OCI-LY3 (cell line): ENCODE results near the gene USP34.
"Not testable (repeated sequence)": the region's sequence is repeated elsewhere in the genome, so short reads cannot be mapped to it uniquely, and the experiment has no call there.

ENCODE experiments used
- H2AFZ ChIP-seq: fragments of 200-600, 300-600 bp; shearing (Covaris generic); 2 replicates; pipeline ENCODE4 v1.6.0; 2014; ENCODE audit warnings: antibody characterized with exemption, low read depth, low read length
- H3K27ac ChIP-seq: fragments of 200-600, 300-600 bp; sonication (generic); 2 replicates; pipeline ENCODE4 v1.5.1; 2014; ENCODE audit warnings: mild to moderate bottlenecking, low read length, moderate library complexity, mixed read lengths
- H3K27me3 ChIP-seq: fragments of 200-600, 300-600 bp; sonication (generic); 2 replicates; pipeline ENCODE4 v1.6.1; 2014; ENCODE audit warnings: low read depth, low read length, mixed read lengths
- H3K36me3 ChIP-seq: fragments of 200-600, 300-600 bp; sonication (generic); replicated peaks from 2 replicates; pipeline ENCODE3; 2014; ENCODE audit warnings: low read depth, low read length, mixed read lengths
- H3K4me1 ChIP-seq: fragments of 300-600, 200-600 bp; sonication (generic); 2 replicates; pipeline ENCODE4 v1.6.1; 2014; ENCODE audit warnings: low read length, mixed read lengths
- H3K4me2 ChIP-seq: fragments of 200-600, 300-600 bp; sonication (generic); 2 replicates; pipeline ENCODE4 v1.6.1; 2014; ENCODE audit warnings: low read length, mixed read lengths
- H3K4me3 ChIP-seq: fragments of 300-600, 200-600 bp; sonication (generic); 2 replicates; pipeline ENCODE4 v1.5.1; 2014; ENCODE audit warnings: antibody characterized with exemption, mild to moderate bottlenecking, low read length, moderate library complexity
- H3K79me2 ChIP-seq: fragments of 300-600, 200-600 bp; shearing (Covaris generic); 2 replicates; pipeline ENCODE4 v1.6.1; 2014; ENCODE audit warnings: mild to moderate bottlenecking, low read length, mixed read lengths
- H3K9ac ChIP-seq: fragments of 300-600, 200-600 bp; shearing (Covaris generic); 2 replicates; pipeline ENCODE4 v1.6.0; 2014; ENCODE audit warnings: mild to moderate bottlenecking, low read length, moderate library complexity
- H3K9me3 ChIP-seq: fragments of 200-600, 300-600 bp; shearing (Covaris generic); 2 replicates; pipeline ENCODE4 v1.6.1; 2014; ENCODE audit warnings: low read length, mixed read lengths; ENCODE audit not compliant: insufficient read depth
- H4K20me1 ChIP-seq: fragments of 200-600, 300-600 bp; sonication (generic); 2 replicates; pipeline ENCODE4 v1.6.1; 2016; ENCODE audit warnings: low read length, mixed read lengths; ENCODE audit not compliant: insufficient read depth
- EZH2phosphoT487 ChIP-seq: fragments of 200-600 bp; shearing (Covaris generic); IDR thresholded peaks from 2 replicates; pipeline ENCODE4 v1.6.1; 2018; ENCODE audit warnings: antibody characterized with exemption, mixed run types, low read depth
- TF ChIP-seq, protein P1 (sequence below): fragments of 200-600, 300-600 bp; sonication (generic); IDR thresholded peaks from 2 replicates; pipeline ENCODE4 v1.5.1; 2014; ENCODE audit warnings: antibody characterized with exemption, low read length, low read depth

Gene USP34

DNA sequence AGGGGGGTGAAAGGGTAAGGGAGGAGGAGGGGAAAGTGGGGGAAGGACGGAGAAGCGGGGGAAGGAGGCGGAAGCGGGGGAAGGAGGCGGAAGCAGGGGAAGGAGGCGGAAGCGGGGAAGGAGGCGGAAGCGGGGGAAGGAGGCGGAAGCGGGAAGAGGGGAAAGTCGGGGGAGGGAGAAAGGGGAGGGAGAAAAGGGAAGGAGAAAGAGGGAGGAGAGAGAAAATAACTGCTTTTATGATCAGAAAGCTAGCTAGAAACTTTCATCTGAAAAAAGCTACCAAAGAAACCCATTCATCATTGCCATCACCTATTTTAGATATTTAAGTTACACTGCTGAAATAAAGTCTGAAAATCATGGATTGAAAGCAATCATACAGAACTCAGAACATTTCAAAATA, 72.5 kb downstream of the USP34 start:
- no peak for TF ChIP-seq EZH2phosphoT487
- TF ChIP-seq, protein P1, sequence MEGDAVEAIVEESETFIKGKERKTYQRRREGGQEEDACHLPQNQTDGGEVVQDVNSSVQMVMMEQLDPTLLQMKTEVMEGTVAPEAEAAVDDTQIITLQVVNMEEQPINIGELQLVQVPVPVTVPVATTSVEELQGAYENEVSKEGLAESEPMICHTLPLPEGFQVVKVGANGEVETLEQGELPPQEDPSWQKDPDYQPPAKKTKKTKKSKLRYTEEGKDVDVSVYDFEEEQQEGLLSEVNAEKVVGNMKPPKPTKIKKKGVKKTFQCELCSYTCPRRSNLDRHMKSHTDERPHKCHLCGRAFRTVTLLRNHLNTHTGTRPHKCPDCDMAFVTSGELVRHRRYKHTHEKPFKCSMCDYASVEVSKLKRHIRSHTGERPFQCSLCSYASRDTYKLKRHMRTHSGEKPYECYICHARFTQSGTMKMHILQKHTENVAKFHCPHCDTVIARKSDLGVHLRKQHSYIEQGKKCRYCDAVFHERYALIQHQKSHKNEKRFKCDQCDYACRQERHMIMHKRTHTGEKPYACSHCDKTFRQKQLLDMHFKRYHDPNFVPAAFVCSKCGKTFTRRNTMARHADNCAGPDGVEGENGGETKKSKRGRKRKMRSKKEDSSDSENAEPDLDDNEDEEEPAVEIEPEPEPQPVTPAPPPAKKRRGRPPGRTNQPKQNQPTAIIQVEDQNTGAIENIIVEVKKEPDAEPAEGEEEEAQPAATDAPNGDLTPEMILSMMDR, result no peak
- no peak overlapping the region for H3K4me3 ChIP-seq
- no peaks in the 10 kb centered on the region for H4K20me1 ChIP-seq
- no peaks in the 10 kb centered on the region for H3K9me3 ChIP-seq
- H3K4me2 ChIP-seq, result no peak overlapping the region
- H3K4me1 ChIP-seq, result no peaks in the 10 kb centered on the region
- H3K27me3 ChIP-seq, result no peaks in the 10 kb centered on the region
- no peak overlapping the region for H3K27ac ChIP-seq
- H2AFZ ChIP-seq, result no peak overlapping the region
- no peak overlapping the region for H3K9ac ChIP-seq
- H3K36me3 ChIP-seq, result peaks cover 2% of the 10 kb centered on the region
- H3K79me2 ChIP-seq, result no peaks in the 10 kb centered on the region

DNA sequence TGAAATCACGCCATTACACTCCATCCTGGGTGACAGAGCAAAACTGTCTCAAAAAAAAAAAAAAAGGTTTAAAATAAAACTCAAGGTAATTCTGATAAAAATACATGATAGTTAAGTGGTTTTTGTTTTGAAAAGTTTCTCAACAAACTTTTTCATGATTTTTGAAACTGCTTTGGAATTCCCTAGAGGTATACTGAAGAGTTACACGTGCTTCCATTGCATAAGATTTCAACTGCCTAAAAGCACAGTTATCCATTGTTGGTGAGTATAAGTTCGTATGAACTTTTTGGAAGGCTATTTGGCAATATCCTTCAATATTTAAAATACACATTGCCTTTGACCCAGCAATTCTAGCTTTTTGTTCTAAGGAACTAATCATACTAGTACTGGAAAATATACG, 74.9 kb downstream of the USP34 start:
- no peak overlapping the region for H3K27ac ChIP-seq
- H3K4me3 ChIP-seq, result no peak overlapping the region
- H3K36me3 ChIP-seq, result peaks cover 2% of the 10 kb centered on the region
- no peaks in the 10 kb centered on the region for H3K9me3 ChIP-seq
- H3K4me2 ChIP-seq, result no peak overlapping the region
- no peaks in the 10 kb centered on the region for H3K79me2 ChIP-seq
- H3K9ac ChIP-seq, result no peak overlapping the region
- H3K27me3 ChIP-seq, result no peaks in the 10 kb centered on the region
- TF ChIP-seq, protein P1, result no peak
- no peak for TF ChIP-seq EZH2phosphoT487
- H2AFZ ChIP-seq, result no peak overlapping the region
- no peaks in the 10 kb centered on the region for H3K4me1 ChIP-seq
- no peaks in the 10 kb centered on the region for H4K20me1 ChIP-seq

DNA sequence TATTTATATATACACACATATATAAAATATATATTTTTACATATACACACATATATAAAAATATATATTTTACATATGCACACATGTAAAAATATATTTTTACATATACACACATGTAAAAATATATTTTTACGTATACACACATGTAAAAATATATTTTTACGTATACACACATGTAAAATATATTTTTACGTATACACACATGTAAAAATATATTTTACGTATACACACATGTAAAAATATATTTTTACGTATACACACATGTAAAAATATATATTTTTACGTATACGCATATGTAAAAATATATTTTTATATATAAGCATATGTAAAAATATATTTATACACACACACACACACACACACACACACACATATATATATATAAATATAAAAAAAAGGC, 83.3 kb downstream of the USP34 start:
- not testable (repeated sequence) for H3K9me3 ChIP-seq, H4K20me1 ChIP-seq, H3K4me3 ChIP-seq, H3K36me3 ChIP-seq, H3K4me1 ChIP-seq, H2AFZ ChIP-seq, H3K79me2 ChIP-seq, H3K9ac ChIP-seq, H3K27me3 ChIP-seq, H3K27ac ChIP-seq, H3K4me2 ChIP-seq

DNA sequence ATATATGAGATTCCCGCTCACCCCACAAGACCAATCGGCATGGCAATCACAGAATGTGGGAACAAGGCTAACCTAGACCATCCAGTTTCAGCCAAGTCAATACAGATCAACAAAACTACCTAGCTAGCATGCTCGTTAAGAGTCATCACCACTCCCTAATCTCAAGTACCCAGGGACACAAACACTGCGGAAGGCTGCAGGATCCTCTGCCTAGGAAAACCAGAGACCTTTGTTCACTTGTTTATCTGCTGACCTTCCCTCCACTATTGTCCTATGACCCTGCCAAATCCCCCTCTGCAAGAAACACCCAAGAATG, 90.0 kb downstream of the USP34 start:
- H3K9ac ChIP-seq, H3K9me3 ChIP-seq, H3K4me1 ChIP-seq, H3K4me2 ChIP-seq, H3K27me3 ChIP-seq, H3K4me3 ChIP-seq, H2AFZ ChIP-seq, H3K79me2 ChIP-seq, H3K36me3 ChIP-seq, H3K27ac ChIP-seq, H4K20me1 ChIP-seq: not testable (repeated sequence)

DNA sequence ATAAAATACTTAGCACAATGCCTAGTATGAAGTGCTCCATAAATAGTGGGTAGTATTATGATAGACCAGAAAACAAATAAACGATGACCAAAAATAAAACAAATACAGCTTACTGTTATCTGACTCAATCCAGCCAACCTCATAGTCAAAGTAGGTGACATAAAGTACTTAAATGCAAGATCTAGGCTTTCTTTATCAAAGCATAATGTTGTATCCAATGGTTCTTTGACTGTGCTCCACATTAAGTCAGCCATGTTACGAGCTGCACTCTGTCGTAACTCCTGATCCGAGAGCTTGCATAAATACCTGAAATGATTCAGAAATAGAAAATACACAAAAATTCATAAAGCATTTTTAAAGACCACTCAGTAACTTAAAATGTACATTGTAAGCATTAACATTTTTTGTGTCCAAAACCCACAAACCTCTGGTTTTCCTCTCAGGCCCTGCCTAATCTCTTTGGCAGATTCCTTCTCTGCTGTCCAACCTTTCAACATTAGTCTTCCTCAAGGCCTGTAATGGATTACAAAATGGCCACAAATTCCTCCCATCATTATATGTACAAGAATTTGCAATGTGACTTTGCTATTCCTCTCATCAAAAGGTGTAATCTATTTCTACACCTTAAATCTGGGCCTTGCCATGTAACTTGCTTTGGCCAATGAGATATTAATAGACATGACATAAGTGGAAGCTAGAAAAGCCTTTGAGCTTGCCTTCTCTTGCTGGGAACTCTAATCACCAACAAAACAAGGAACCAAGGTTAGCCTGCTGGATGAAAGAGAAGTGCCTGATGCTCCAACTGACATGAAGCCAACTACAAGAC, 90.6 kb downstream of the USP34 start:
- no peak overlapping the region for H3K4me2 ChIP-seq
- H2AFZ ChIP-seq, result no peak overlapping the region
- H3K36me3 ChIP-seq, result peaks cover 6% of the 10 kb centered on the region
- H4K20me1 ChIP-seq, result no peaks in the 10 kb centered on the region
- no peak overlapping the region for H3K4me3 ChIP-seq
- no peaks in the 10 kb centered on the region for H3K79me2 ChIP-seq
- TF ChIP-seq, protein P1, result no peak
- TF ChIP-seq EZH2phosphoT487, result no peak
- H3K4me1 ChIP-seq, result no peaks in the 10 kb centered on the region
- H3K27ac ChIP-seq, result no peak overlapping the region
- H3K9me3 ChIP-seq, result no peaks in the 10 kb centered on the region
- H3K27me3 ChIP-seq, result no peaks in the 10 kb centered on the region
- no peak overlapping the region for H3K9ac ChIP-seq
